Measurements from ENCODE around the gene KDSR.

The KDSR gene

DNA sequence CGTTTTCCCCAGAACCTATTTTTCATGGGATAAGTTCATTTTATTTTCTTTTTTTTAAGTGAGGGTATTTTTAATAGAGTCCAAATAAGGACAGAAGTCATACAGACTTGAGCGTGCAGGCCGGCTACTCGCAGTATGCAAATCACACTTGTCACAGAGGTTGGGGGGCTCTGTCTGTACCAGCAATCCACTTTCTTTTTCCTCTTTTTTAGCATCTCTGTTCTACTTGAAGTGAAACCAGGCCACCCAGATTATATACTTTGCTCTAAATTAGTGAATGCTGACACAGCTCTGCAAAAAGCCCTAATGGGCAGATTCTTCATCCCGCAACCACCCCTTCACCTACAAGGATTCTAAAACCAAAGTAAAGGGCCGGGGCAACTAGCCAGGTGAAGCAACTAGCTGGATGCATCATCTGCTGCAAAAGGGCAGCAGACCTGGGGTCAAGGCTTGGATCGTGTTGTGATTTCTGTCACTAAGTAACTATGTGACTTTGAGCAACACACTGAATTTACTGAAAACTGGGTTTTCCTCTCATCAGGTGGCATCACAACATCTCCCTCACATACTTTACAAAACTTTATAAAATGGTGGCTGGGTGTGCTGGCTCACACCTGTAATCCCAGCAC, 18.4 kb downstream of the KDSR start:
- DNase-seq (ENCODE audit: low read depth in 1 of 2, low spot score in 1 of 2) = no peak
- TF ChIP-seq JUND (IDR thresholded peaks at IDR 0.05; ENCODE audit: low read depth) = no peak
- in situ Hi-C loops (cut with HindIII; ENCODE audit: low pct_unique_long_range_greater_than_20kb, low sequenced_read_pairs) = no loop called here

DNA sequence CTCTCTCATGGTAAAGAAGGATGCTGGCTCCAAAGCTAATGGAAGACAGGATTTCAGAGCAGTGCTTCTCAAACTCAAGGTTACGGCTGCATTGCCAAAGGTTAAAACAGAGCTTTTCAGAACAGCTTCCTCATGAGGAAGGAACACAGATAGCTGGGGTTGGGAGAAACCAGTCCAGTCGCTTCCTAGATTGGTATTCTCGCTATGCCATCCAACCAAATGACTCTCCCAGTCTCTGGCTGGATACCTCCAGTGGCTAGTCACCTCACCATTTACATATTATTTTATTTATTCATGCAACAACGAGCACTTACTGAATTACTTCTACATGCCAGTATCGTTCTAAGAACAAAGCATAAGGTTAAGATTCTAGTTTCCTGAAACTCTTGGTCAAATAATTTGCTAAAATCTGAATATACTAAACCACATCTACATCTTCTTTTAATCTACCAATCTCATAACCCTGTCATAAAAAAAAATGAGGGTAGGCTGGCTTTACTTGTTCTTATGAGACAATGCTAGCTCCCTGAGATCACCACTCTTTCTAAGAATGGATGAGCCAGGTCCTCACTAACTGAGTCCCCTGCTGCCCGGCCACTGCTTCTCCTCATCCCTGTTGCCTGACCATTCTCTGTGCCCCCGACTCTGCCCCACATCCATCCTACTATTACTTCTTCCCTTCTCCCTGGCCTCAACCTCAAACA, 20.4 kb downstream of the KDSR start:
- in situ Hi-C loops (cut with HindIII; ENCODE audit: low pct_unique_long_range_greater_than_20kb, low sequenced_read_pairs) = no loop called here
- no peak for DNase-seq (ENCODE audit: low read depth in 1 of 2, low spot score in 1 of 2)
- TF ChIP-seq JUND (IDR thresholded peaks at IDR 0.05; ENCODE audit: low read depth) = no peak

GRCh38 chr18:63346031-63346430, 21.0 kb downstream of the KDSR start:
- TF ChIP-seq JUND (IDR thresholded peaks at IDR 0.05; ENCODE audit: low read depth) = no peak
- in situ Hi-C loops (cut with HindIII; ENCODE audit: low pct_unique_long_range_greater_than_20kb, low sequenced_read_pairs) = no loop called here
- DNase-seq (ENCODE audit: low read depth in 1 of 2, low spot score in 1 of 2) = no peak

- DNase-seq (ENCODE audit: low read depth in 1 of 2, low spot score in 1 of 2) = peak in 1 of 2 experiments; percentile 49
- no peak for TF ChIP-seq JUND (IDR thresholded peaks at IDR 0.05; ENCODE audit: low read depth)
- in situ Hi-C loops (cut with HindIII; ENCODE audit: low pct_unique_long_range_greater_than_20kb, low sequenced_read_pairs) = no loop called here
Measured at GRCh38 chr18:63344918-63345317, 22.1 kb downstream of the KDSR start.

DNA sequence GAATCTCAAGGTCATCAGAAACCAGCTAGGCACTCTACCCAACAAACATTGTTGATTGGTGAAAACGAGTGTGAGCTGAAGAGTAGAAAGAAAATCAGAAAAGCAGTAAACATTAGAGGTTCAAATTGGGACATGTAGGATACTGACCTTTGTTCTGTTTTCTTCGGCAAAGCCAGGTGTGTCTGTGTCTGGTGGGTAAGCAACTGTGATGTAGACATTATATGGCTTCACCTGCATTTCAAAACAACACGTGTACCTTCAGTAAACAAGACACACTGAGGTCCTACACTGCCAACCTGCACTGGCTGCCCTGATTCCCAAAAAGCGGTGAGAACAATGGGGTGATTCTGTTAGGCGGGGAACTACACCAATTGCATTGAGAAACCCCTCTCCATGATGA, 22.7 kb downstream of the KDSR start:
- TF ChIP-seq JUND (IDR thresholded peaks at IDR 0.05; ENCODE audit: low read depth) = no peak
- in situ Hi-C loops (cut with HindIII; ENCODE audit: low pct_unique_long_range_greater_than_20kb, low sequenced_read_pairs) = no loop called here
- no peak for DNase-seq (ENCODE audit: low read depth in 1 of 2, low spot score in 1 of 2)

DNA sequence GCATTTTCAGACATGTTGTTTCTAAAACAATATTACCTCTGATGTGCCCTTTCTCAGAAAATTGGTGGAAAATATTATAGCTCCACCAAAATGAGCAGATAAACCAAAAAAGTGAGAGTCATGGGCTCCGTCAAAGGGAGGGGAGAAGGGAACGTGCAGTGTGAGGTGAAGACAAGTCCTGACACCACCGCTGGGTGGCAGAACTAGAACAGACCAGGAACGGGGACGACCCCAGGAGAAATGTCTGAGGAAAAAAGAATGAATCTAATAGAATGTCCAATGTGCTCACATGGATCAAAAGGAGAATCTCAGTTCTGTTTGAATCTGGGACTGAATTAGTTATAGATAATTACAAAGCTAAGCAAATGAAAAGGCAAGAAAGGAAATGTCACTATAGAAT, 24.8 kb downstream of the KDSR start:
- DNase-seq (ENCODE audit: low read depth in 1 of 2, low spot score in 1 of 2) = peak in 1 of 2 experiments; percentile 32
- no peak for TF ChIP-seq JUND (IDR thresholded peaks at IDR 0.05; ENCODE audit: low read depth)
- in situ Hi-C loops (cut with HindIII; ENCODE audit: low pct_unique_long_range_greater_than_20kb, low sequenced_read_pairs) = no loop called here

GRCh38 chr18:63339920-63340484, 27.0 kb downstream of the KDSR start:
- no peak for TF ChIP-seq JUND (IDR thresholded peaks at IDR 0.05; ENCODE audit: low read depth)
- in situ Hi-C loops (cut with HindIII; ENCODE audit: low pct_unique_long_range_greater_than_20kb, low sequenced_read_pairs) = no loop called here
- peak in 1 of 2 experiments; percentile 36 for DNase-seq (ENCODE audit: low read depth in 1 of 2, low spot score in 1 of 2)

GRCh38 chr18:63336366-63337099, 30.5 kb downstream of the KDSR start:
- DNase-seq (ENCODE audit: low read depth in 1 of 2, low spot score in 1 of 2) = no peak
- in situ Hi-C loops (cut with HindIII; ENCODE audit: low pct_unique_long_range_greater_than_20kb, low sequenced_read_pairs) = no loop called here
- TF ChIP-seq JUND (IDR thresholded peaks at IDR 0.05; ENCODE audit: low read depth) = no peak

DNA sequence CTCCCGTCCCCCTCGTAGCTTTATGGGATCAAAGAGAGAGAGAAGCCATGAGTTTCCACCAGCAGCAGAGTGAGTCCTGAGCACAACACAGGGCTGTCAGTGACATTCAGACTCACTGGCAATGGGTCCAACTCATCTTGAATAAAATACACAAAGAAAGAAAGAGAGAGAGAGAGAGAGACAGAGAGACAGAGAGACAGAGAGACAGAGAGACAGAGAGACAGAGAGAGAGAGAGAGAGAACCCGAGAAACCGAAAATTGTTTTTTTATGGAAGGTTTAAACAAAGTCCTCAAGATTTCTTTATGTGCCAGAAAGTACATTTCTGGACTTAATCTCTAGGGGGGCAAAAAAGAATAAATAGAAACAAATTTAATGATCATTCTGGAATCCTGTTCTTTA, 35.9 kb downstream of the KDSR start:
- DNase-seq (ENCODE audit: low read depth in 1 of 2, low spot score in 1 of 2) = no peak
- no peak for TF ChIP-seq JUND (IDR thresholded peaks at IDR 0.05; ENCODE audit: low read depth)
- in situ Hi-C loops (cut with HindIII; ENCODE audit: low pct_unique_long_range_greater_than_20kb, low sequenced_read_pairs) = no loop called here

DNA sequence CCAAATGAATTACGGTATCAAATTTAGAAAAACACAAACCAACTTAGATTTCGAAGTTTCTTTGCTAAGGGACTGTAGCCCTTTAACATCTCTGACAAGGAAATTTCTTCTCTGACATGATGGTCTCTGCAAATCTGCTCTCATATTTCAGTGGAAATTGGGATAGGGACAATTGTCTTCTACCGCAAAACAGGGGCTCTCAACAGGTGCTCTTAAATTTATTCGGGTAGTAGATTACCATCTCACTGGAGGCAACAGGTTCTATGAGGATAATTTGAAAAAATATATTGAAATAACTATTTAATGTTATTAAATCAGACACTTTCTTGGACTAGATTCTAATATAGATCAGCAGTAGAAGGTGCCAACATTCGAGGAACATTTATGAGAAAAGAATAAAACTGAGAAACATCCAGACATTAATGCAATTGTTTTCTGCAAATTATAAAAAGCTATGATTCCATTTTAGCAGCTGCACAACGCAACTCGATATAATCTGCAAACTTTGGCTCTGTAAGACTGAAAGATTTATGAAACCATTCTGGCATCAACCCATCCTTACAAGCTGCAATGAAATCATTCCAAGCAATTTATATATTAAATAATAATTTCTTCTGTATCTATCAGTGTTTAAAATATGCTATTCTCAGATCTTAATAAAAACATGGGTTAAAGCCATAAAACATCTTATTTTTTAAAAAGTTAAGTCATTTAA, 37.4 kb downstream of the KDSR start:
- no peak for DNase-seq (ENCODE audit: low read depth in 1 of 2, low spot score in 1 of 2)
- in situ Hi-C loops (cut with HindIII; ENCODE audit: low pct_unique_long_range_greater_than_20kb, low sequenced_read_pairs) = no loop called here
- no peak for TF ChIP-seq JUND (IDR thresholded peaks at IDR 0.05; ENCODE audit: low read depth)

GRCh38 chr18:63326011-63326410, 41.0 kb downstream of the KDSR start:
- in situ Hi-C loops (cut with HindIII; ENCODE audit: low pct_unique_long_range_greater_than_20kb, low sequenced_read_pairs) = no loop called here
- no peak for DNase-seq (ENCODE audit: low read depth in 1 of 2, low spot score in 1 of 2)
- no peak for TF ChIP-seq JUND (IDR thresholded peaks at IDR 0.05; ENCODE audit: low read depth)

GRCh38 chr18:63325086-63325686, 41.8 kb downstream of the KDSR start:
- in situ Hi-C loops (cut with HindIII; ENCODE audit: low pct_unique_long_range_greater_than_20kb, low sequenced_read_pairs) = no loop called here
- no peak for DNase-seq (ENCODE audit: low read depth in 1 of 2, low spot score in 1 of 2)
- TF ChIP-seq JUND (IDR thresholded peaks at IDR 0.05; ENCODE audit: low read depth) = no peak
